Neural cell (in vitro differentiated cells): Measurements from ENCODE around the gene MED14. TPM values are rescaled to one million over a fixed set of nuclear protein-coding genes. Genes with fewer than 3 reads are reported as not detected.

Source experiments
- H2AFZ ChIP-seq: fragments of 200-600, 300-800 bp; sonication (generic), shearing (Covaris generic); 2 replicates; pipeline ENCODE4 v1.6.0; 2014; ENCODE audit warnings: low read depth, mild to moderate bottlenecking, antibody characterized with exemption, low read length, moderate library complexity
- H3F3A ChIP-seq: fragments of 200-600 bp; shearing (Covaris generic); 2 replicates; pipeline ENCODE4 v1.6.1; 2016; ENCODE audit warnings: mild to moderate bottlenecking, moderate library complexity, mixed read lengths, antibody characterized with exemption, low read length; ENCODE audit not compliant: insufficient read depth, poor library complexity, severe bottlenecking
- H3K27ac ChIP-seq: fragments of 200-600, 300-800 bp; sonication (generic), shearing (Covaris generic); 2 replicates; pipeline ENCODE4 v1.5.1; 2014; ENCODE audit warnings: mild to moderate bottlenecking, low read length, moderate library complexity
- H3K27me3 ChIP-seq: fragments of 300-800, 200-600 bp; sonication (generic), shearing (Covaris generic); 2 replicates; pipeline ENCODE4 v1.6.0; 2014; ENCODE audit warnings: mild to moderate bottlenecking, low read depth, low read length, moderate library complexity; ENCODE audit not compliant: insufficient read depth
- H3K36me3 ChIP-seq: fragments of 300-800, 200-600 bp; sonication (generic), shearing (Covaris generic); 2 replicates; pipeline ENCODE4 v1.5.1; 2014; ENCODE audit warnings: mild to moderate bottlenecking, antibody characterized with exemption, low read length, moderate library complexity; ENCODE audit not compliant: insufficient read depth
- H3K4me2 ChIP-seq: fragments of 300-800, 200-600 bp; sonication (generic), shearing (Covaris generic); 2 replicates; pipeline ENCODE4 v1.6.0; 2014; ENCODE audit warnings: mild to moderate bottlenecking, low read length
- H3K4me3 ChIP-seq: fragments of 300-800, 200-600 bp; sonication (generic), shearing (Covaris generic); 2 replicates; pipeline ENCODE4 v1.5.1; 2014; ENCODE audit warnings: mild to moderate bottlenecking, low read length, moderate library complexity
- H3K79me2 ChIP-seq: fragments of 200-600 bp; shearing (Covaris generic); replicated peaks from 2 replicates; pipeline ENCODE4 v1.6.0; 2014; ENCODE audit warnings: mild to moderate bottlenecking, low read length, moderate library complexity; ENCODE audit not compliant: insufficient read depth
- H3K9ac ChIP-seq: fragments of 300-800, 200-600 bp; sonication (generic), shearing (Covaris generic); 2 replicates; pipeline ENCODE4 v1.6.1; 2016; ENCODE audit warnings: mild to moderate bottlenecking, low read length, mixed read lengths
- H3K9me2 ChIP-seq: fragments of 200-600 bp; shearing (Covaris generic); 2 replicates; pipeline ENCODE4 v1.6.1; 2016; ENCODE audit warnings: mild to moderate bottlenecking, low read length, mixed read lengths; ENCODE audit not compliant: insufficient read depth
- H3K9me3 ChIP-seq: fragments of 200-600, 300-800 bp; sonication (generic), shearing (Covaris generic); 2 replicates; pipeline ENCODE4 v1.6.1; 2016; ENCODE audit warnings: mild to moderate bottlenecking, mixed run types, low read length, moderate library complexity, mixed read lengths
- H4K20me1 ChIP-seq: fragments of 200-600 bp; shearing (Covaris generic); 2 replicates; pipeline ENCODE4 v1.6.1; 2016; ENCODE audit warnings: mild to moderate bottlenecking, mixed run types; ENCODE audit not compliant: insufficient read depth
- CTCF ChIP-seq: fragments of 450-650 bp; IDR thresholded peaks from 2 replicates; pipeline ENCODE4 v1.5.1; 2014; ENCODE audit warnings: antibody characterized with exemption, mild to moderate bottlenecking, moderate library complexity; ENCODE audit not compliant: poor library complexity, severe bottlenecking
- EP300 ChIP-seq: fragments of 450-650 bp; conservative IDR thresholded peaks from 2 replicates; pipeline ENCODE4 v1.6.1; 2014; ENCODE audit warnings: antibody characterized with exemption, mild to moderate bottlenecking, moderate library complexity; ENCODE audit not compliant: poor library complexity, severe bottlenecking
- EZH2 ChIP-seq: fragments of 200-600, 300-800 bp; shearing (Covaris generic), sonication (generic); IDR thresholded peaks from 2 replicates; pipeline ENCODE4 v1.6.1; 2014; ENCODE audit warnings: antibody characterized with exemption, low read length, borderline replicate concordance, mild to moderate bottlenecking; ENCODE audit not compliant: insufficient read depth, poor library complexity, severe bottlenecking
- MXI1 ChIP-seq: fragments of 450-650 bp; conservative IDR thresholded peaks from 2 replicates; pipeline ENCODE4 v1.6.1; 2014; ENCODE audit warnings: antibody characterized with exemption, mild to moderate bottlenecking; ENCODE audit not compliant: poor library complexity, severe bottlenecking
- POLR2AphosphoS5 ChIP-seq: IDR thresholded peaks from 2 replicates; pipeline ENCODE4 v1.6.1; 2012
- RAD21 ChIP-seq: fragments of 450-650 bp; conservative IDR thresholded peaks from 2 replicates; pipeline ENCODE4 v1.6.1; 2014; ENCODE audit warnings: antibody characterized with exemption, mild to moderate bottlenecking, moderate library complexity
- REST ChIP-seq: IDR thresholded peaks from 2 replicates; pipeline ENCODE4 v1.6.1; 2012; ENCODE audit warnings: borderline replicate concordance
- SMC3 ChIP-seq: fragments of 450-650 bp; conservative IDR thresholded peaks from 2 replicates; pipeline ENCODE4 v1.6.1; 2014; ENCODE audit warnings: antibody characterized with exemption, mild to moderate bottlenecking, moderate library complexity; ENCODE audit not compliant: poor library complexity
- TAF1 ChIP-seq: IDR thresholded peaks from 2 replicates; pipeline ENCODE4 v1.6.1; 2012; ENCODE audit warnings: low read depth
- polyA plus RNA-seq: library from polyadenylated mRNA; depleted of rRNA; stranded (reverse); fragments of >200 nt; gene quantifications from 2 replicates; pipeline ENCODE4 v1.2.3, GENCODE V29; 2014

The MED14 gene
- polyA plus RNA-seq, 1 donor from 2014 or later, result 22.4 TPM

- TF ChIP-seq MXI1, result no peak
- no peak for TF ChIP-seq TAF1
- TF ChIP-seq EP300, result no peak
- TF ChIP-seq SMC3, result no peak
- no peak for TF ChIP-seq REST
- H3K79me2 ChIP-seq, result no peaks in the 10 kb centered on the region
- H3K36me3 ChIP-seq, result no peaks in the 10 kb centered on the region
- no peak overlapping the region for H3K4me3 ChIP-seq
- H4K20me1 ChIP-seq, result no peaks in the 10 kb centered on the region
- H3K9ac ChIP-seq, result no peak overlapping the region
- no peak overlapping the region for H3K4me2 ChIP-seq
- H3K9me2 ChIP-seq, result no peaks in the 10 kb centered on the region
- no peaks in the 10 kb centered on the region for H3K9me3 ChIP-seq
- H3F3A ChIP-seq, result no peaks in the 10 kb centered on the region
- no peaks in the 10 kb centered on the region for H3K27me3 ChIP-seq
- H3K27ac ChIP-seq, result no peak overlapping the region
- no peak overlapping the region for H2AFZ ChIP-seq
Measured at GRCh38 chrX:40778861-40779575, 43.7 kb upstream of the MED14 start.

GRCh38 chrX:40773809-40774208 lies 38.5 kb upstream of the MED14 start:
- Histone ChIP-seq H3K9me3 (no peaks in the 10 kb centered on the region), H3K36me3 (no peaks in the 10 kb centered on the region), H3K4me3 (no peak overlapping the region), H3K4me2 (no peak overlapping the region), H3K9ac (no peak overlapping the region), H3K9me2 (no peaks in the 10 kb centered on the region), H4K20me1 (no peaks in the 10 kb centered on the region), H3K27ac (no peak overlapping the region), H3K27me3 (no peaks in the 10 kb centered on the region), H2AFZ (no peak overlapping the region), H3F3A (no peaks in the 10 kb centered on the region), H3K79me2 (no peaks in the 10 kb centered on the region)
- TF ChIP-seq TAF1 (no peak), SMC3 (no peak), MXI1 (no peak), RAD21 (no peak), EZH2 (no peak), EP300 (no peak), REST (no peak), CTCF (no peak), POLR2AphosphoS5 (no peak)
